HepG2 (cell line): Measurements from ENCODE around the gene MRPS34. TPM values are rescaled to one million over a fixed set of nuclear protein-coding genes. Genes with fewer than 3 reads are reported as not detected.

Experiments
- ATAC-seq: fragments of 200-7000 bp; cut with Tn5 transposase; 3 replicates; pipeline ENCODE4 v1.9.1; 2020; ENCODE audit warnings: mild to moderate bottlenecking, moderate library complexity
- BruUV-seq: library from RNA; stranded (reverse); fragments of 400-500 nt; replicated peaks from 2 replicates; lab custom pipeline; 2021; lab: Mats Ljungman, UMichigan
- CTCF ChIA-PET: fragments of 300-600 bp; formaldehyde crosslinking; extraction: SDS; loops from one replicate; lab custom pipeline; 2021; ENCODE audit warnings: low total read pairs, inconsistent platforms, low intra/inter-chr PET ratio; lab: Yijun Ruan, JAX
- POLR2A ChIA-PET: fragments of 350-600 bp; sonication (Branson Sonifier 250); formaldehyde crosslinking; loops from one replicate; lab custom pipeline; 2020; ENCODE audit warnings: antibody characterized with exemption, inconsistent platforms; lab: Yijun Ruan, JAX
- DNase-seq: peaks from one replicate; pipeline ENCODE4 v3.0.0-alpha.2; 2015; ENCODE audit warnings: low spot score
- FAIRE-seq: peaks from 3 replicates; lab custom pipeline; 2011; peaks lifted over from hg19 to GRCh38; lab: Jason Lieb, UNC
- H2AFZ ChIP-seq: one replicate; pipeline ENCODE4 v1.6.1; 2011; ENCODE audit warnings: low read length, inconsistent platforms
- H3K27ac ChIP-seq: fragments of 300-600 bp; 3 replicates; pipeline ENCODE4 v1.8.0; 2011; ENCODE audit warnings: mixed run types, mild to moderate bottlenecking, mixed read lengths, low read length, inconsistent platforms; ENCODE audit not compliant: insufficient read depth; ENCODE audit errors: extremely low read length
- H3K27me3 ChIP-seq, 2 experiments: fragments of 200-600 bp in 1 of 2; 2 replicates in 1 of 2; 3 replicates in 1 of 2; pipeline versions ENCODE4 v1.6.0 to v1.8.0; 2011; ENCODE audit warnings: low read length in 2 of 2, mild to moderate bottlenecking in 2 of 2, moderate library complexity in 2 of 2, inconsistent platforms in 1 of 2; ENCODE audit not compliant: insufficient read depth in 2 of 2, control insufficient read depth in 1 of 2
- H3K36me3 ChIP-seq, 2 experiments: fragments of 200-600 bp in 1 of 2; replicated peaks in 1 of 2; 2 replicates in 1 of 2; 3 replicates in 1 of 2; pipeline versions ENCODE4 v1.5.1 to v1.8.0; 2011; ENCODE audit warnings: low read length in 2 of 2, inconsistent platforms in 1 of 2; ENCODE audit not compliant: insufficient read depth in 2 of 2, control insufficient read depth in 1 of 2
- H3K4me1 ChIP-seq: 2 replicates; pipeline ENCODE4 v1.5.1; 2012; ENCODE audit warnings: low read length, inconsistent platforms; ENCODE audit not compliant: insufficient read depth
- H3K4me2 ChIP-seq: 2 replicates; pipeline ENCODE4 v1.6.0; 2011; ENCODE audit warnings: low read depth, low read length, inconsistent platforms
- H3K4me3 ChIP-seq, 3 experiments: fragments of 200-600 bp in 1 of 3; sonication (generic), shearing (Covaris generic) in 1 of 3; replicated peaks in 1 of 3; 2 replicates each; pipeline ENCODE4 v1.5.1; 2011 to 2016; ENCODE audit warnings: low read length in 3 of 3, inconsistent platforms in 2 of 3, low read depth in 2 of 3, mild to moderate bottlenecking in 2 of 3, control low read depth in 1 of 3, mixed read lengths in 1 of 3; ENCODE audit not compliant: insufficient read depth in 1 of 3
- H3K79me2 ChIP-seq: one replicate; pipeline ENCODE4 v1.6.1; 2011; ENCODE audit warnings: low read length, inconsistent platforms; ENCODE audit not compliant: insufficient read depth
- H3K9ac ChIP-seq: 2 replicates; pipeline ENCODE4 v1.6.0; 2011; ENCODE audit warnings: mild to moderate bottlenecking, low read depth, low read length, inconsistent platforms; ENCODE audit not compliant: insufficient read depth
- H3K9me3 ChIP-seq: 2 replicates; pipeline ENCODE4 v1.5.1; 2012; ENCODE audit warnings: mild to moderate bottlenecking, low read length
- H4K20me1 ChIP-seq: 2 replicates; pipeline ENCODE4 v1.6.0; 2011; ENCODE audit warnings: inconsistent platforms, mild to moderate bottlenecking, low read length, moderate library complexity; ENCODE audit not compliant: insufficient read depth
- AGO2 ChIP-seq: fragments of 200-400 bp; formaldehyde crosslinking; optimal IDR thresholded peaks from 2 replicates; pipeline ENCODE3; 2017; ENCODE audit warnings: mild to moderate bottlenecking, low read depth, low read length, moderate library complexity
- FOXM1 ChIP-seq: sonication (generic); formaldehyde crosslinking; IDR thresholded peaks from 2 replicates; pipeline ENCODE4 v1.5.0; 2020; ENCODE audit warnings: missing genetic modification reagents
- HNRNPL ChIP-seq: fragments of 200-400 bp; formaldehyde crosslinking; IDR thresholded peaks from 2 replicates; pipeline ENCODE4 v1.6.1; 2017; ENCODE audit warnings: mild to moderate bottlenecking, low read depth, low read length
- HOXD1 ChIP-seq: sonication (generic); formaldehyde crosslinking; IDR thresholded peaks from 2 replicates; pipeline ENCODE4 v1.5.0; 2020; ENCODE audit warnings: missing genetic modification reagents
- KAT2B ChIP-seq: fragments of 150-350 bp; IDR thresholded peaks from 2 replicates; pipeline ENCODE4 v1.6.1; 2014; ENCODE audit warnings: low read depth, low read length, borderline replicate concordance
- MZF1 ChIP-seq: sonication (generic); formaldehyde crosslinking; IDR thresholded peaks from 2 replicates; pipeline ENCODE4 v1.8.1; 2023; ENCODE audit warnings: mild to moderate bottlenecking, missing genetic modification reagents, borderline replicate concordance
- PHF8 ChIP-seq: sonication (generic); formaldehyde crosslinking; IDR thresholded peaks from 2 replicates; pipeline ENCODE4 v1.5.0; 2020; ENCODE audit warnings: missing genetic modification reagents
- POLR2AphosphoS5 ChIP-seq: IDR thresholded peaks from 2 replicates; pipeline ENCODE4 v1.6.1; 2012; ENCODE audit warnings: low read depth, low read length
- ZNF569 ChIP-seq: sonication (generic); formaldehyde crosslinking; IDR thresholded peaks from 2 replicates; pipeline ENCODE4 v1.5.0; 2020; ENCODE audit warnings: mild to moderate bottlenecking, missing genetic modification reagents, moderate library complexity, borderline replicate concordance
- ZNF790 ChIP-seq: sonication (generic); formaldehyde crosslinking; IDR thresholded peaks from 2 replicates; pipeline ENCODE4 v1.8.0; 2022; ENCODE audit warnings: missing genetic modification reagents, mild to moderate bottlenecking, borderline replicate concordance
- WGBS: methylation state at CpG from one replicate; pipeline ENCODE4 v1.1.6; 2017; ENCODE audit warnings: low lambda C conversion rate; 5-methylcytosine and 5-hydroxymethylcytosine counted together
- in situ Hi-C: cut with HindIII; loops from 2 replicates; pipeline ENCODE4 v1.10.0; 2017; ENCODE audit warnings: low pct_unique_long_range_greater_than_20kb; ENCODE audit not compliant: extremely low pct_ligation_motif_present
- intact Hi-C: fragments of 100-400 bp; cut with micrococcal nuclease; formaldehyde crosslinking; loops from one replicate; pipeline ENCODE4 v1.10.0; 2022; ENCODE audit not compliant: unreplicated experiment
- polyA plus RNA-seq, 8 experiments: library from polyadenylated mRNA; depleted of rRNA in 3 of 8; stranded (reverse) in 7 of 8; unstranded in 1 of 8; fragments of >200 nt; fragmentation: Illumina TruSeq in 4 of 8; extraction: Trizol in 4 of 8; gene quantifications; 2 replicates each; pipeline versions ENCODE4 v1.2.1 to v1.2.3, GENCODE V29; 2011 to 2016; ENCODE audit warnings: low read depth in 4 of 8, missing spikeins in 1 of 8, mixed read lengths in 1 of 8; ENCODE audit not compliant: insufficient read depth in 1 of 8
- total RNA-seq, 5 experiments: library from RNA; depleted of rRNA; stranded (reverse); fragments of >200 nt; fragmentation: Illumina TruSeq; extraction: Trizol; gene quantifications; 2 replicates each; pipeline ENCODE4 v1.2.3, GENCODE V29; 2016; ENCODE audit warnings: low read depth in 1 of 5
- TF ChIP-seq, protein P1 (sequence below): sonication (generic); formaldehyde crosslinking; IDR thresholded peaks from 2 replicates; pipeline ENCODE4 v1.4.0; 2020; ENCODE audit warnings: missing genetic modification reagents
- TF ChIP-seq, protein P2 (sequence below): sonication (generic); formaldehyde crosslinking; IDR thresholded peaks from 2 replicates; pipeline ENCODE4 v1.5.1; 2020; ENCODE audit warnings: mild to moderate bottlenecking, missing genetic modification reagents, borderline replicate concordance
- TF ChIP-seq, protein P3 (sequence below): IDR thresholded peaks from 2 replicates; pipeline ENCODE4 v1.6.1; 2016

MRPS34 gene
- total and polyA plus RNA-seq, 2 of the 13 experiments (the other 11 are each of a cell fraction or from before 2014, with no cell fraction given) = 63.5 to 131 TPM

DNA sequence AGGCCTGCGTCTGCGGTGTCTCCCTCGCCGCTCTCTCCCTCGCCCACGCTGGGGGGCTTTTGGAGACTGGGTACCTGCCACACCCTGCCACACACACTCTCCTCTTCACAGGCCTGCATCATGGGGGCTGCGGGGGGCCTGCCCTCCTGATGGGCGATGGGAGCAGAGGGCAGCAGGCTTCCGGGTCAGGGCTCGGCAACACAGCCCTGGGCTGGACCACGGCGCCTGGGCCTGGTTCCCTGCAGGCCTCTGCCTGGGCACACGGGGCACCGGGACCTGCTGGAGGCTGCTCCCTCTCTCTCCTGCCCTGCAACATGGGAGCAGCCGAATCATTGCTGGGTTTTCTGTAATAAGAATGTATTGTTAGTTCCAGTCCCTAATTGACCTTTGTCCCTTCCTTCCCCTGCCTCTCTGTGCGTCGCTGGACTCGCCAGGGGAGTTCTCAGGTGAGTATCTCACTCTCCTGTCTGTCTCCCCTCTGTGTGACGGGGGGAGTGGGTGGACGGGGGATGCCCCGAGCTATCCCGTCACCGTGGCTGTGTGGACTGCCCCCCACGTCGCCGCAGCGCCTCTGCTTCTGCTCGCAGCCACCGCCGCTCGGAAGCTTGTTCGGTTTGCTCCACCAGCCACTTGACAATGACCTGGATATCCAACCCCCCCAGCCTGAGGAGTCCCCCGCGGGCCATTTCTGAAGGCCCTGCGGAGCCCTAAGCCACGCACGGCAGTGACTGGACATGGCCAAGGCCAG is 15.0 kb downstream of the MRPS34 start:
- in situ Hi-C loops = no loop called here
- WGBS = 94% methylated on average over 25 of the region's 37 CpGs
- intact Hi-C loops = no loop called here
- ChIA-PET CTCF (no interaction called here), POLR2A (no interaction called here)
- Histone ChIP-seq H3K4me1 (peaks cover 10% of the 10 kb centered on the region), H3K79me2 (no peaks in the 10 kb centered on the region), H3K9ac (no peak overlapping the region), H3K27me3 (no peaks in the 10 kb centered on the region), H2AFZ (no peak overlapping the region), H4K20me1 (no peaks in the 10 kb centered on the region), H3K36me3 (peaks cover 11 to 37% of the 10 kb centered on the region in 2 experiments; a peak in 4 of 5 replicates), H3K4me2 (no peak overlapping the region), H3K4me3 (no peak overlapping the region), H3K9me3 (no peaks in the 10 kb centered on the region), H3K27ac (no peak overlapping the region)
- ATAC-seq = peak; percentile 18; the same call in 2 of the 3 replicates
- DNase-seq = no peak
- FAIRE-seq = no peak
- no TSS peak for BruUV-seq
- TF ChIP-seq ZNF569 (CRISPR knock-in tag) (no peak), HOXD1 (CRISPR knock-in tag) (no peak), MZF1 (CRISPR knock-in tag) (no peak), HNRNPL (peak; percentile 60; the same call in 1 of the 2 replicates), POLR2AphosphoS5 (no peak), PHF8 (CRISPR knock-in tag) (no peak), KAT2B (no peak), ZNF790 (CRISPR knock-in tag) (no peak), AGO2 (no peak), FOXM1 (CRISPR knock-in tag) (no peak)
- TF ChIP-seq, protein P1, sequence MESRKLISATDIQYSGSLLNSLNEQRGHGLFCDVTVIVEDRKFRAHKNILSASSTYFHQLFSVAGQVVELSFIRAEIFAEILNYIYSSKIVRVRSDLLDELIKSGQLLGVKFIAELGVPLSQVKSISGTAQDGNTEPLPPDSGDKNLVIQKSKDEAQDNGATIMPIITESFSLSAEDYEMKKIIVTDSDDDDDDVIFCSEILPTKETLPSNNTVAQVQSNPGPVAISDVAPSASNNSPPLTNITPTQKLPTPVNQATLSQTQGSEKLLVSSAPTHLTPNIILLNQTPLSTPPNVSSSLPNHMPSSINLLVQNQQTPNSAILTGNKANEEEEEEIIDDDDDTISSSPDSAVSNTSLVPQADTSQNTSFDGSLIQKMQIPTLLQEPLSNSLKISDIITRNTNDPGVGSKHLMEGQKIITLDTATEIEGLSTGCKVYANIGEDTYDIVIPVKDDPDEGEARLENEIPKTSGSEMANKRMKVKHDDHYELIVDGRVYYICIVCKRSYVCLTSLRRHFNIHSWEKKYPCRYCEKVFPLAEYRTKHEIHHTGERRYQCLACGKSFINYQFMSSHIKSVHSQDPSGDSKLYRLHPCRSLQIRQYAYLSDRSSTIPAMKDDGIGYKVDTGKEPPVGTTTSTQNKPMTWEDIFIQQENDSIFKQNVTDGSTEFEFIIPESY (CRISPR knock-in tag) = peak; percentile 9; the same call in 1 of the 2 replicates
- TF ChIP-seq, protein P2, sequence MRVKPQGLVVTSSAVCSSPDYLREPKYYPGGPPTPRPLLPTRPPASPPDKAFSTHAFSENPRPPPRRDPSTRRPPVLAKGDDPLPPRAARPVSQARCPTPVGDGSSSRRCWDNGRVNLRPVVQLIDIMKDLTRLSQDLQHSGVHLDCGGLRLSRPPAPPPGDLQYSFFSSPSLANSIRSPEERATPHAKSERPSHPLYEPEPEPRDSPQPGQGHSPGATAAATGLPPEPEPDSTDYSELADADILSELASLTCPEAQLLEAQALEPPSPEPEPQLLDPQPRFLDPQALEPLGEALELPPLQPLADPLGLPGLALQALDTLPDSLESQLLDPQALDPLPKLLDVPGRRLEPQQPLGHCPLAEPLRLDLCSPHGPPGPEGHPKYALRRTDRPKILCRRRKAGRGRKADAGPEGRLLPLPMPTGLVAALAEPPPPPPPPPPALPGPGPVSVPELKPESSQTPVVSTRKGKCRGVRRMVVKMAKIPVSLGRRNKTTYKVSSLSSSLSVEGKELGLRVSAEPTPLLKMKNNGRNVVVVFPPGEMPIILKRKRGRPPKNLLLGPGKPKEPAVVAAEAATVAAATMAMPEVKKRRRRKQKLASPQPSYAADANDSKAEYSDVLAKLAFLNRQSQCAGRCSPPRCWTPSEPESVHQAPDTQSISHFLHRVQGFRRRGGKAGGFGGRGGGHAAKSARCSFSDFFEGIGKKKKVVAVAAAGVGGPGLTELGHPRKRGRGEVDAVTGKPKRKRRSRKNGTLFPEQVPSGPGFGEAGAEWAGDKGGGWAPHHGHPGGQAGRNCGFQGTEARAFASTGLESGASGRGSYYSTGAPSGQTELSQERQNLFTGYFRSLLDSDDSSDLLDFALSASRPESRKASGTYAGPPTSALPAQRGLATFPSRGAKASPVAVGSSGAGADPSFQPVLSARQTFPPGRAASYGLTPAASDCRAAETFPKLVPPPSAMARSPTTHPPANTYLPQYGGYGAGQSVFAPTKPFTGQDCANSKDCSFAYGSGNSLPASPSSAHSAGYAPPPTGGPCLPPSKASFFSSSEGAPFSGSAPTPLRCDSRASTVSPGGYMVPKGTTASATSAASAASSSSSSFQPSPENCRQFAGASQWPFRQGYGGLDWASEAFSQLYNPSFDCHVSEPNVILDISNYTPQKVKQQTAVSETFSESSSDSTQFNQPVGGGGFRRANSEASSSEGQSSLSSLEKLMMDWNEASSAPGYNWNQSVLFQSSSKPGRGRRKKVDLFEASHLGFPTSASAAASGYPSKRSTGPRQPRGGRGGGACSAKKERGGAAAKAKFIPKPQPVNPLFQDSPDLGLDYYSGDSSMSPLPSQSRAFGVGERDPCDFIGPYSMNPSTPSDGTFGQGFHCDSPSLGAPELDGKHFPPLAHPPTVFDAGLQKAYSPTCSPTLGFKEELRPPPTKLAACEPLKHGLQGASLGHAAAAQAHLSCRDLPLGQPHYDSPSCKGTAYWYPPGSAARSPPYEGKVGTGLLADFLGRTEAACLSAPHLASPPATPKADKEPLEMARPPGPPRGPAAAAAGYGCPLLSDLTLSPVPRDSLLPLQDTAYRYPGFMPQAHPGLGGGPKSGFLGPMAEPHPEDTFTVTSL = no peak
- TF ChIP-seq, protein P3, sequence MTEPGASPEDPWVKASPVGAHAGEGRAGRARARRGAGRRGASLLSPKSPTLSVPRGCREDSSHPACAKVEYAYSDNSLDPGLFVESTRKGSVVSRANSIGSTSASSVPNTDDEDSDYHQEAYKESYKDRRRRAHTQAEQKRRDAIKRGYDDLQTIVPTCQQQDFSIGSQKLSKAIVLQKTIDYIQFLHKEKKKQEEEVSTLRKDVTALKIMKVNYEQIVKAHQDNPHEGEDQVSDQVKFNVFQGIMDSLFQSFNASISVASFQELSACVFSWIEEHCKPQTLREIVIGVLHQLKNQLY (CRISPR knock-in tag) = no peak
